PC-9 (cell line): ENCODE measurements around the gene FFAR4. TPM values are rescaled to one million over a fixed set of nuclear protein-coding genes. Genes with fewer than 3 reads are reported as not detected.

Experiments
- BruUV-seq: library from RNA; stranded (reverse); fragments of 400-500 nt; replicated peaks from 2 replicates; lab custom pipeline; 2021; lab: Mats Ljungman, UMichigan
- CTCF ChIA-PET: fragments of 300-600 bp; sonication (Branson Sonifier 250); formaldehyde crosslinking; loops from one replicate; lab custom pipeline; 2022; ENCODE audit warnings: antibody characterized with exemption; lab: Charles Lee
- POLR2A ChIA-PET: fragments of 300-600 bp; sonication (Branson Sonifier 250); formaldehyde crosslinking; loops from one replicate; lab custom pipeline; 2022; ENCODE audit warnings: antibody characterized with exemption; ENCODE audit not compliant: unreplicated experiment; lab: Charles Lee
- DNase-seq, 2 experiments: peaks; one replicate each; pipeline versions ENCODE4 v3.0.0 to v3.0.0-alpha.2; 2015 to 2022; ENCODE audit warnings: mixed read lengths in 1 of 2
- H2AFZ ChIP-seq: fragments of 200-600 bp; sonication (generic); 2 replicates; pipeline ENCODE4 v1.8.1; 2017; ENCODE audit warnings: antibody characterized with exemption
- H3F3A ChIP-seq: fragments of 200-600 bp; sonication (generic); 2 replicates; pipeline ENCODE4 v1.8.1; 2017; ENCODE audit warnings: antibody characterized with exemption, mild to moderate bottlenecking, low read depth; ENCODE audit not compliant: insufficient read depth
- H3K27ac ChIP-seq: fragments of 200-600 bp; sonication (generic); 2 replicates; pipeline ENCODE4 v1.6.1; 2016; ENCODE audit warnings: mixed run types
- H3K27me3 ChIP-seq: fragments of 200-600 bp; sonication (generic); 2 replicates; pipeline ENCODE4 v1.6.1; 2016; ENCODE audit warnings: low read depth, mixed run types; ENCODE audit not compliant: insufficient read depth
- H3K36me3 ChIP-seq: fragments of 200-600 bp; sonication (generic); 2 replicates; pipeline ENCODE4 v1.6.1; 2016; ENCODE audit warnings: low read depth, mixed run types
- H3K4me1 ChIP-seq: fragments of 200-600 bp; sonication (generic); replicated peaks from 2 replicates; pipeline ENCODE4 v1.6.1; 2016; ENCODE audit warnings: mixed run types; ENCODE audit not compliant: insufficient read depth
- H3K4me2 ChIP-seq: fragments of 200-600 bp; sonication (generic); 2 replicates; pipeline ENCODE4 v1.6.1; 2017; ENCODE audit warnings: mixed run types
- H3K4me3 ChIP-seq: fragments of 200-600 bp; sonication (generic); 2 replicates; pipeline ENCODE4 v1.6.1; 2016; ENCODE audit warnings: mixed run types
- H3K79me2 ChIP-seq: fragments of 200-600 bp; sonication (generic); 2 replicates; pipeline ENCODE4 v1.6.1; 2017; ENCODE audit warnings: low read depth, mixed run types
- H3K9me2 ChIP-seq: fragments of 200-600 bp; sonication (generic); 2 replicates; pipeline ENCODE4 v1.8.1; 2017; ENCODE audit warnings: mild to moderate bottlenecking; ENCODE audit not compliant: insufficient read depth
- H3K9me3 ChIP-seq: fragments of 200-600 bp; sonication (generic); 2 replicates; pipeline ENCODE4 v1.8.1; 2016; ENCODE audit warnings: low read depth; ENCODE audit not compliant: insufficient read depth
- H4K20me1 ChIP-seq: fragments of 200-600 bp; sonication (generic); 2 replicates; pipeline ENCODE4 v1.8.1; 2017; ENCODE audit not compliant: insufficient read depth
- CTCF ChIP-seq: fragments of 200-600 bp; sonication (generic); conservative IDR thresholded peaks from 2 replicates; pipeline ENCODE4 v1.6.1; 2017; ENCODE audit warnings: mixed run types, antibody characterized with exemption, mild to moderate bottlenecking, moderate library complexity
- EZH2 ChIP-seq: fragments of 200-600 bp; sonication (generic); IDR thresholded peaks from 2 replicates; pipeline ENCODE4 v1.8.0; 2017; ENCODE audit warnings: antibody characterized with exemption, low read depth
- intact Hi-C: fragments of 100-400 bp; cut with micrococcal nuclease; formaldehyde crosslinking; loops from one replicate; pipeline ENCODE4 v1.10.0; 2022; ENCODE audit not compliant: unreplicated experiment
- total RNA-seq: library from RNA; stranded (reverse); gene quantifications from 2 replicates; pipeline ENCODE4 v1.2.3, GENCODE V29; 2021

FFAR4 gene
- total RNA-seq, 1 experiment from 2014 or later: not detected

GRCh38 chr10:93579089-93579488 lies 12.6 kb downstream of the FFAR4 start:
- Histone ChIP-seq H2AFZ (peak overlapping the region; percentile 74), H3K9me2 (no peaks in the 10 kb centered on the region), H3K36me3 (0 out of 2 replicates have a peak, but pooled peaks cover 6% of the 10 kb centered on the region), H4K20me1 (no peaks in the 10 kb centered on the region), H3K4me2 (peak overlapping the region; percentile 71), H3K79me2 (no peaks in the 10 kb centered on the region), H3K4me3 (peak overlapping the region; percentile 21; the same call in 1 of the 2 replicates), H3K27me3 (no peaks in the 10 kb centered on the region), H3K4me1 (peaks cover 34% of the 10 kb centered on the region), H3K9me3 (peaks cover 5% of the 10 kb centered on the region; the same call in 1 of the 2 replicates), H3K27ac (peak overlapping the region; percentile 88), H3F3A (peaks cover 11% of the 10 kb centered on the region; the same call in 1 of the 2 replicates)
- no TSS peak for BruUV-seq
- TF ChIP-seq EZH2 (no peak), CTCF (no peak)
- intact Hi-C loops: no loop called here
- POLR2A ChIA-PET: no interaction called here
- CTCF ChIA-PET: no interaction called here
- peak; percentile 58 to 94 for DNase-seq

GRCh38 chr10:93579985-93580711 lies 13.7 kb downstream of the FFAR4 start:
- Histone ChIP-seq H3F3A (peaks cover 11% of the 10 kb centered on the region; the same call in 1 of the 2 replicates), H4K20me1 (no peaks in the 10 kb centered on the region), H3K27ac (no peak overlapping the region), H3K36me3 (0 out of 2 replicates have a peak, but pooled peaks cover 6% of the 10 kb centered on the region), H3K4me3 (no peak overlapping the region), H3K4me1 (peaks cover 38% of the 10 kb centered on the region), H3K9me2 (no peaks in the 10 kb centered on the region), H3K4me2 (no peak overlapping the region), H3K27me3 (no peaks in the 10 kb centered on the region), H3K9me3 (peaks cover 5% of the 10 kb centered on the region; the same call in 1 of the 2 replicates), H2AFZ (no peak overlapping the region), H3K79me2 (no peaks in the 10 kb centered on the region)
- POLR2A ChIA-PET: no interaction called here
- no TSS peak for BruUV-seq
- DNase-seq: no peak
- intact Hi-C loops: no loop called here
- TF ChIP-seq CTCF (no peak), EZH2 (no peak)
- CTCF ChIA-PET: interaction anchor here (0.5 kb wide), 1 partner anchor 38 kb away, joined by 3 read pairs; no protein-coding TSS in a partner anchor

GRCh38 chr10:93580828-93581227 lies 14.4 kb downstream of the FFAR4 start:
- Histone ChIP-seq H3K27ac (no peak overlapping the region), H2AFZ (no peak overlapping the region), H3K9me2 (no peaks in the 10 kb centered on the region), H3K4me3 (no peak overlapping the region), H3K79me2 (no peaks in the 10 kb centered on the region), H3K9me3 (peaks cover 5% of the 10 kb centered on the region; the same call in 1 of the 2 replicates), H3F3A (peaks cover 11% of the 10 kb centered on the region; the same call in 1 of the 2 replicates), H3K36me3 (0 out of 2 replicates have a peak, but pooled peaks cover 6% of the 10 kb centered on the region), H3K27me3 (no peaks in the 10 kb centered on the region), H3K4me1 (peaks cover 38% of the 10 kb centered on the region), H3K4me2 (no peak overlapping the region), H4K20me1 (no peaks in the 10 kb centered on the region)
- ChIA-PET CTCF (no interaction called here), POLR2A (no interaction called here)
- intact Hi-C loops: no loop called here
- no TSS peak for BruUV-seq
- no peak for DNase-seq
- TF ChIP-seq EZH2: no peak
